K562 (cell line): ENCODE measurements around the gene ZNF598. TPM values are rescaled to one million over a fixed set of nuclear protein-coding genes. Genes with fewer than 3 reads are reported as not detected.

ENCODE experiments used
- E2F1 ChIP-seq: sonication (generic); formaldehyde crosslinking; IDR thresholded peaks from 2 replicates; pipeline ENCODE4 v1.8.1; 2023; ENCODE audit warnings: mild to moderate bottlenecking, missing genetic modification reagents, moderate library complexity
- ESRRA ChIP-seq: fragments of 450-650 bp; IDR thresholded peaks from 2 replicates; pipeline ENCODE4 v1.6.1; 2014; ENCODE audit warnings: low read depth, mild to moderate bottlenecking, moderate library complexity, borderline replicate concordance
- EWSR1 ChIP-seq: fragments of 450-650 bp; IDR thresholded peaks from 2 replicates; pipeline ENCODE4 v1.6.1; 2018; ENCODE audit warnings: borderline replicate concordance, mild to moderate bottlenecking, low read depth, moderate library complexity; ENCODE audit not compliant: partially characterized antibody
- POLR3G ChIP-seq: IDR thresholded peaks from 2 replicates; pipeline ENCODE4 v1.6.1; 2011; ENCODE audit not compliant: insufficient read length, insufficient replicate concordance; ENCODE audit errors: extremely low read depth
- RUNX1 ChIP-seq: sonication (generic); IDR thresholded peaks from 2 replicates; pipeline ENCODE4 v1.6.1; 2016; ENCODE audit warnings: antibody characterized with exemption, low read depth
- SMAD4 ChIP-seq: fragments of 250-450 bp; sonication (Bioruptor Pico); conservative IDR thresholded peaks from 2 replicates; pipeline ENCODE4 v1.8.0; 2021; ENCODE audit warnings: inconsistent platforms, mild to moderate bottlenecking, moderate library complexity
- ZBTB34 ChIP-seq: fragments of 250-450 bp; sonication (Bioruptor Pico); IDR thresholded peaks from 2 replicates; pipeline ENCODE4 v1.8.0; 2021; ENCODE audit warnings: mild to moderate bottlenecking, moderate library complexity
- ZBTB40 ChIP-seq, 2 experiments: fragments of 450-650 bp in 1 of 2; sonication (generic) in 1 of 2; formaldehyde crosslinking in 1 of 2; IDR thresholded peaks; 2 replicates each; pipeline versions ENCODE4 v1.7.1 to v1.9.0; 2016 to 2022; ENCODE audit warnings: inconsistent platforms in 1 of 2, mild to moderate bottlenecking in 1 of 2, missing genetic modification reagents in 1 of 2
- ZNF668 ChIP-seq: fragments of 250-450 bp; sonication (Bioruptor Pico); IDR thresholded peaks from 2 replicates; pipeline ENCODE4 v1.8.0; 2022; ENCODE audit warnings: mild to moderate bottlenecking, inconsistent platforms
- polyA plus RNA-seq, 8 experiments: library from polyadenylated mRNA; depleted of rRNA in 4 of 8; stranded (reverse) in 5 of 8; unstranded in 3 of 8; fragments of >200 nt; fragmentation: Nextera tagmentation in 2 of 8; fragmentation: Illumina TruSeq in 1 of 8; extraction: Ambion mirVana in 2 of 8; extraction: Trizol in 1 of 8; gene quantifications; 2 replicates each; pipeline versions ENCODE4 v1.2.1 to v1.2.3, GENCODE V29; 2011 to 2014; ENCODE audit warnings: inconsistent platforms in 1 of 8, missing spikeins in 1 of 8
- total RNA-seq, 7 experiments: library from RNA; depleted of rRNA in 6 of 7; stranded (reverse); fragments of >200 nt in 6 of 7; fragmentation: Illumina TruSeq in 2 of 7; extraction: Trizol in 2 of 7; gene quantifications; 2 replicates each; pipeline versions ENCODE4 v1.2.1 to v1.2.3, GENCODE V29; 2011 to 2021; ENCODE audit warnings: low replicate concordance in 1 of 7

ZNF598 gene
- total and polyA plus RNA-seq, 9 of the 15 experiments (the other 6 are each of a cell fraction or from before 2014, with no cell fraction given), result 0.11 to 115 (median 29.6) TPM

DNA sequence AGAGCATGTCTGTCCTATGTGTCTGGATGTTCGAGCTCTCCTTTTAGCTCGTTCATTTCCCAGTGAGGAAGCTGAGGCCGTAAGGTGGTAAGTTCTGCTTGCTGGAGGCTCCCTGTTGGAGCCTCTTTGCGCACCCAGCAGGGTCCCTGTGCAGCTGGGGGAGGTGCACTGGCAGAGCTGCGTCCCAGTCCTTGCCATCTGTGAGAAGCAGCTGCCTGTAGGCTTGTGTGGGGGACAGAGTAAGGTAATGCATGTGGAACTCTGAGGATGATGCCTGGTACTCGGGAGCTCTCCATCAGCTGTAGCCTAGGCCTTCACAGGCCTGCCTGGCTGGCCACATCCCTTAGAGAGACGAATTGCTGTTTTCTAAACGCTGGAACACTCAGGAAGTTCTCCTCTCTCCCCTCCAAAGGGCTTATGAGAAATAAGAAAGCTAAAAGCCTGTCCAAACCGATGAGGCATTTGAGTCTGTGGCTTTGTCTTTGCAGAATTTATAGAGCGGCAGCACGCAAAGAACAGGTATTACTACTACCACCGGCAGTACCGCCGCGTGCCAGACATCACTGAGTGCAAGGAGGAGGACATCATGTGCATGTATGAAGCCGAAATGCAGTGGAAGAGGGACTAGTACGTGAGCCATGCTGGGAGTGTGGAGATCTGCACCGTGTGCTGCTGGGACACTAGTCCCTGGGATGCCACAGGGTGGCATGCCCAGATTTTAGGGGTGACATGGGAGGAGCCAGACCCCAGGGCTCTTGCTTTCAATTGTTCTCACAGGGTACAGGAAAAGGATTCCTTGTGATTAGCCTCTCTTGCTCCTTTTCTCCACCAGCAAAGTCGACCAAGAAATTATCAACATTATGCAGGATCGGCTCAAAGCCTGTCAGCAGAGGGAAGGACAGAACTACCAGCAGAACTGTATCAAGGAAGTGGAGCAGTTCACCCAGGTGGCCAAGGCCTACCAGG, 48.7 kb downstream of the ZNF598 start (continued):
- TF ChIP-seq POLR3G (no peak), EWSR1 (peak; percentile 93), E2F1 (no peak), ZBTB40 (IDR thresholded peaks at IDR 0.05) (0 out of 2 replicates have a peak, but pooled peaks have one; percentile 6), ZBTB40 (CRISPR knock-in tag; IDR thresholded peaks at IDR 0.05) (no peak), RUNX1 (no peak), SMAD4 (CRISPR knock-in tag) (no peak), ZBTB34 (CRISPR knock-in tag) (no peak), ESRRA (no peak), ZNF668 (CRISPR knock-in tag) (no peak)
